ENCODE results near the gene LDB2.

GRCh38 chr4:16521156-16521915 lies 377.1 kb downstream of the LDB2 start:
- TF ChIP-seq, protein P1, sequence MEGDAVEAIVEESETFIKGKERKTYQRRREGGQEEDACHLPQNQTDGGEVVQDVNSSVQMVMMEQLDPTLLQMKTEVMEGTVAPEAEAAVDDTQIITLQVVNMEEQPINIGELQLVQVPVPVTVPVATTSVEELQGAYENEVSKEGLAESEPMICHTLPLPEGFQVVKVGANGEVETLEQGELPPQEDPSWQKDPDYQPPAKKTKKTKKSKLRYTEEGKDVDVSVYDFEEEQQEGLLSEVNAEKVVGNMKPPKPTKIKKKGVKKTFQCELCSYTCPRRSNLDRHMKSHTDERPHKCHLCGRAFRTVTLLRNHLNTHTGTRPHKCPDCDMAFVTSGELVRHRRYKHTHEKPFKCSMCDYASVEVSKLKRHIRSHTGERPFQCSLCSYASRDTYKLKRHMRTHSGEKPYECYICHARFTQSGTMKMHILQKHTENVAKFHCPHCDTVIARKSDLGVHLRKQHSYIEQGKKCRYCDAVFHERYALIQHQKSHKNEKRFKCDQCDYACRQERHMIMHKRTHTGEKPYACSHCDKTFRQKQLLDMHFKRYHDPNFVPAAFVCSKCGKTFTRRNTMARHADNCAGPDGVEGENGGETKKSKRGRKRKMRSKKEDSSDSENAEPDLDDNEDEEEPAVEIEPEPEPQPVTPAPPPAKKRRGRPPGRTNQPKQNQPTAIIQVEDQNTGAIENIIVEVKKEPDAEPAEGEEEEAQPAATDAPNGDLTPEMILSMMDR (IDR thresholded peaks at IDR 0.05; ENCODE audit: low read length): no peak
- TF ChIP-seq EZH2 (IDR thresholded peaks at IDR 0.05; ENCODE audit: borderline replicate concordance, low read length): no peak

Measured in OCI-LY1 (cell line).